Measurements from ENCODE around the gene ARRB1.
A peak's percentile ranks its signal among the peaks of the same experiment; 100 is the strongest.

ARRB1 gene

GRCh38 chr11:75342231-75342918 lies 9.1 kb downstream of the ARRB1 start:
- TF ChIP-seq REST (tag by site-specific recombination; IDR thresholded peaks at IDR 0.05), result no peak
- no peak for TF ChIP-seq ZFP41 (tag by site-specific recombination; IDR thresholded peaks at IDR 0.05; ENCODE audit: borderline replicate concordance)
- no peak for TF ChIP-seq ZNF398 (tag by site-specific recombination; IDR thresholded peaks at IDR 0.05)
- no peak for TF ChIP-seq ZNF292 (tag by site-specific recombination; IDR thresholded peaks at IDR 0.05; ENCODE audit: borderline replicate concordance, low read depth)
- TF ChIP-seq ZNF350 (tag by site-specific recombination; IDR thresholded peaks at IDR 0.05), result no peak
- peak; percentile 50 for TF ChIP-seq ZNF341 (tag by site-specific recombination; IDR thresholded peaks at IDR 0.05; ENCODE audit: low read depth)
- TF ChIP-seq SP7 (tag by site-specific recombination; IDR thresholded peaks at IDR 0.05), result 0 out of 2 replicates have a peak, but pooled peaks have one; percentile 37
- TF ChIP-seq HOXA7 (CRISPR knock-in tag; IDR thresholded peaks at IDR 0.05; ENCODE audit: borderline replicate concordance), result no peak
- no peak for TF ChIP-seq ZNF10 (tag by site-specific recombination; IDR thresholded peaks at IDR 0.05)
- TF ChIP-seq ZNF555 (tag by site-specific recombination; conservative IDR thresholded peaks at IDR 0.05), result no peak
- TF ChIP-seq ZNF623 (tag by site-specific recombination; IDR thresholded peaks at IDR 0.05), result peak; percentile 76
- TF ChIP-seq ELK4 (IDR thresholded peaks at IDR 0.05; ENCODE audit: borderline replicate concordance, low read depth, low read length), result no peak
- TF ChIP-seq ZNF354C (tag by site-specific recombination; IDR thresholded peaks at IDR 0.05; ENCODE audit: borderline replicate concordance, low read depth), result no peak
- TF ChIP-seq SP3 (tag by site-specific recombination; IDR thresholded peaks at IDR 0.05), result no peak
- no peak for TF ChIP-seq ZNF223 (tag by site-specific recombination; IDR thresholded peaks at IDR 0.05)
- no peaks in the 10 kb centered on the region for H3K36me3 ChIP-seq (ENCODE audit: control insufficient read depth in 2 of 2, insufficient read depth in 1 of 2, low read length in 2 of 2)
- ChIA-PET CTCF (interaction anchor here (0.6 to 1.3 kb wide), 3 partner anchors 43 to 53 kb away, joined by 3 to 5 read pairs (median 3); no protein-coding TSS in a partner anchor), POLR2A (no interaction called here)
- no peak overlapping the region for H3K4me3 ChIP-seq (ENCODE audit: low read depth, low read length)
- no peak overlapping the region for H3K27ac ChIP-seq (ENCODE audit: extremely low read depth, low read depth, low read length)
- no peaks in the 10 kb centered on the region for H3K9me3 ChIP-seq (ENCODE audit: control insufficient read depth, insufficient read depth, low read depth, low read length)
- peaks cover 4% of the 10 kb centered on the region; the same call in 1 of the 2 replicates for H3K4me1 ChIP-seq (ENCODE audit: control insufficient read depth, insufficient read depth, low read length)

- POLR2A ChIA-PET, result no interaction called here
- Histone ChIP-seq H3K36me3 (ENCODE audit: control insufficient read depth in 2 of 2, insufficient read depth in 1 of 2, low read length in 2 of 2) (no peaks in the 10 kb centered on the region), H3K9me3 (ENCODE audit: control insufficient read depth, insufficient read depth, low read depth, low read length) (no peaks in the 10 kb centered on the region), H3K4me3 (ENCODE audit: low read depth, low read length) (no peak overlapping the region), H3K4me1 (ENCODE audit: control insufficient read depth, insufficient read depth, low read length) (peaks cover 4% of the 10 kb centered on the region; the same call in 1 of the 2 replicates), H3K27ac (ENCODE audit: extremely low read depth, low read depth, low read length) (no peak overlapping the region)
- CTCF ChIA-PET, result interaction anchor here (0.6 to 1.1 kb wide), 3 partner anchors 15 to 52 kb away, joined by 3 read pairs; no protein-coding TSS in a partner anchor
- TF ChIP-seq HOXA7 (CRISPR knock-in tag; IDR thresholded peaks at IDR 0.05; ENCODE audit: borderline replicate concordance), result no peak
- TF ChIP-seq ZNF600 (tag by site-specific recombination; IDR thresholded peaks at IDR 0.05), result peak; percentile 54
- 0 out of 2 replicates have a peak, but pooled peaks have one; percentile 17 for TF ChIP-seq ZFHX2 (tag by site-specific recombination; conservative IDR thresholded peaks at IDR 0.05)
These were observed 9.8 kb downstream of the ARRB1 start for GRCh38 chr11:75341612-75342011.
